Measurements from ENCODE around the gene ZNF443.
"Not testable (repeated sequence)": the region's sequence is repeated elsewhere in the genome, so short reads cannot be mapped to it uniquely, and the experiment has no call there.

ZNF443 gene

GRCh38 chr19:12417273-12417672, 23.5 kb downstream of the ZNF443 start:
- not testable (repeated sequence) for DNase-seq (ENCODE audit: low read depth)

GRCh38 chr19:12411893-12412292, 28.9 kb downstream of the ZNF443 start:
- no peak for DNase-seq (ENCODE audit: low read depth)

GRCh38 chr19:12400633-12401502, 40.0 kb downstream of the ZNF443 start, which contains the start of gene ZNF799:
Gene ZNF799 (minus strand): TSS chr19:12401271. CDS start chr19:12401070, 201 bp downstream.
- DNase-seq (ENCODE audit: low read depth), result peak; percentile 96

GRCh38 chr19:12399901-12400632, 40.8 kb downstream of the ZNF443 start:
- DNase-seq (ENCODE audit: low read depth), result peak; percentile 50

GRCh38 chr19:12391148-12391547, 49.7 kb downstream of the ZNF443 start:
- DNase-seq (ENCODE audit: low read depth), result not testable (repeated sequence)

- DNase-seq (ENCODE audit: low read depth), result not testable (repeated sequence)
Observed at GRCh38 chr19:12386365-12386764, 54.5 kb downstream of the ZNF443 start.

- DNase-seq (ENCODE audit: low read depth), result no peak
Observed at GRCh38 chr19:12380444-12380737, 60.4 kb downstream of the ZNF443 start.

- no peak for DNase-seq (ENCODE audit: low read depth)
Observed at GRCh38 chr19:12379732-12380443, 60.9 kb downstream of the ZNF443 start.
